H1 (cell line): ENCODE measurements around the gene NUP155. TPM values are rescaled to one million over a fixed set of nuclear protein-coding genes. Genes with fewer than 3 reads are reported as not detected.
"Not testable (repeated sequence)": the region's sequence is repeated elsewhere in the genome, so short reads cannot be mapped to it uniquely, and the experiment has no call there.

Experiments
- CTCF ChIA-PET: fragments of 300-600 bp; sonication (Branson Sonifier 250); formaldehyde crosslinking; loops from one replicate; lab custom pipeline; 2021; ENCODE audit not compliant: partially characterized antibody; lab: Charles Lee
- POLR2A ChIA-PET: fragments of 300-600 bp; sonication (Branson Sonifier 250); formaldehyde crosslinking; loops from one replicate; lab custom pipeline; 2021; ENCODE audit warnings: inconsistent platforms; ENCODE audit not compliant: partially characterized antibody; lab: Charles Lee
- DNase-seq, 2 experiments: peaks; one replicate each; pipeline versions ENCODE4 v3.0.0 to v3.0.0-alpha.2; 2010 to 2022; ENCODE audit warnings: low spot score in 2 of 2, low read depth in 1 of 2, mixed read lengths in 1 of 2
- FAIRE-seq: peaks from 2 replicates; lab custom pipeline; 2011; peaks lifted over from hg19 to GRCh38; lab: Jason Lieb, UNC
- H2AFZ ChIP-seq: 2 replicates; pipeline ENCODE4 v1.8.1; 2012; ENCODE audit warnings: low read length, inconsistent platforms
- H2AK5ac ChIP-seq: 2 replicates; pipeline ENCODE4 v1.6.1; 2013; ENCODE audit warnings: low read depth, low read length
- H2BK120ac ChIP-seq: replicated peaks from 2 replicates; pipeline ENCODE3; 2013; ENCODE audit warnings: low read depth, low read length, inconsistent platforms
- H2BK12ac ChIP-seq: 2 replicates; pipeline ENCODE4 v1.6.1; 2013; ENCODE audit warnings: low read depth, low read length
- H2BK15ac ChIP-seq: 2 replicates; pipeline ENCODE4 v1.6.1; 2013; ENCODE audit warnings: low read length
- H2BK20ac ChIP-seq: 2 replicates; pipeline ENCODE4 v1.6.1; 2013; ENCODE audit warnings: low read length
- H2BK5ac ChIP-seq: 2 replicates; pipeline ENCODE4 v1.6.1; 2013; ENCODE audit warnings: low read depth, low read length
- H3K14ac ChIP-seq: 2 replicates; pipeline ENCODE4 v1.6.1; 2013; ENCODE audit warnings: inconsistent platforms; ENCODE audit not compliant: insufficient read length
- H3K18ac ChIP-seq: 2 replicates; pipeline ENCODE4 v1.6.1; 2013; ENCODE audit warnings: low read length; ENCODE audit errors: extremely low read depth
- H3K23ac ChIP-seq: 2 replicates; pipeline ENCODE4 v1.6.1; 2013; ENCODE audit warnings: inconsistent platforms; ENCODE audit not compliant: insufficient read length
- H3K23me2 ChIP-seq: 2 replicates; pipeline ENCODE4 v1.6.1; 2013; ENCODE audit warnings: low read depth, low read length
- H3K27ac ChIP-seq: 2 replicates; pipeline ENCODE4 v1.6.1; 2011; ENCODE audit warnings: low read depth, low read length, inconsistent platforms
- H3K27me3 ChIP-seq, 4 experiments: replicated peaks in 1 of 4; 1 replicate in 1 of 4; 2 replicates in 3 of 4; pipeline versions ENCODE4 v1.6.1 to v1.8.1; 2011 to 2013; ENCODE audit warnings: low read length in 3 of 4, mild to moderate bottlenecking in 3 of 4, inconsistent platforms in 2 of 4, mixed read lengths in 2 of 4, moderate library complexity in 1 of 4; ENCODE audit not compliant: control insufficient read depth in 3 of 4, insufficient read depth in 3 of 4; ENCODE audit errors: extremely low read depth in 1 of 4
- H3K36me3 ChIP-seq, 4 experiments: 2 replicates each; pipeline versions ENCODE4 v1.6.1 to v1.8.1; 2011 to 2013; ENCODE audit warnings: mild to moderate bottlenecking in 4 of 4, low read length in 3 of 4, moderate library complexity in 2 of 4, control low read depth in 1 of 4, inconsistent platforms in 1 of 4; ENCODE audit not compliant: insufficient read depth in 4 of 4, control insufficient read depth in 2 of 4
- H3K4ac ChIP-seq: replicated peaks from 2 replicates; pipeline ENCODE3; 2013; ENCODE audit warnings: low read length, low read depth, mixed read lengths, inconsistent platforms; ENCODE audit not compliant: insufficient read length
- H3K4me1 ChIP-seq, 4 experiments: replicated peaks in 1 of 4; 1 replicate in 1 of 4; 2 replicates in 3 of 4; pipeline versions ENCODE4 v1.6.1 to v1.8.1; 2011 to 2013; ENCODE audit warnings: low read length in 3 of 4, inconsistent platforms in 2 of 4, mixed read lengths in 1 of 4; ENCODE audit not compliant: insufficient read depth in 4 of 4, control insufficient read depth in 3 of 4
- H3K4me2 ChIP-seq, 2 experiments: 2 replicates each; pipeline versions ENCODE4 v1.6.1 to v1.8.1; 2011 to 2013; ENCODE audit warnings: low read depth in 2 of 2, low read length in 2 of 2, control low read depth in 1 of 2, inconsistent platforms in 1 of 2, mild to moderate bottlenecking in 1 of 2; ENCODE audit not compliant: insufficient read depth in 1 of 2
- H3K4me3 ChIP-seq, 4 experiments: fragments of 200-600, 300-600 bp in 1 of 4; sonication (generic), shearing (Covaris generic), sonication (Bioruptor Twin) in 1 of 4; 2 replicates each; pipeline versions ENCODE4 v1.5.1 to v1.8.1; 2011 to 2016; ENCODE audit warnings: low read length in 4 of 4, low read depth in 3 of 4, control low read depth in 2 of 4, inconsistent platforms in 2 of 4, mild to moderate bottlenecking in 2 of 4, mixed read lengths in 1 of 4, moderate library complexity in 1 of 4; ENCODE audit not compliant: insufficient read depth in 2 of 4; ENCODE audit errors: extremely low read depth in 1 of 4
- H3K56ac ChIP-seq: replicated peaks from 2 replicates; pipeline ENCODE3; 2013; ENCODE audit warnings: low read depth, mild to moderate bottlenecking, mixed read lengths, low read length, inconsistent platforms; ENCODE audit not compliant: insufficient read length
- H3K79me1 ChIP-seq: 2 replicates; pipeline ENCODE4 v1.6.1; 2013; ENCODE audit warnings: low read depth, low read length, control low read depth
- H3K79me2 ChIP-seq, 2 experiments: 2 replicates each; pipeline versions ENCODE4 v1.6.1 to v1.8.1; 2012 to 2013; ENCODE audit warnings: low read length in 2 of 2, mild to moderate bottlenecking in 2 of 2, inconsistent platforms in 1 of 2; ENCODE audit not compliant: insufficient read depth in 2 of 2, control insufficient read depth in 1 of 2
- H3K9ac ChIP-seq, 4 experiments: replicated peaks in 1 of 4; 1 replicate in 1 of 4; 2 replicates in 3 of 4; pipeline versions ENCODE4 v1.6.1 to v1.8.1; 2011 to 2013; ENCODE audit warnings: low read depth in 3 of 4, low read length in 3 of 4, control low read depth in 2 of 4, mild to moderate bottlenecking in 2 of 4, moderate library complexity in 2 of 4, inconsistent platforms in 1 of 4; ENCODE audit errors: extremely low read depth in 1 of 4
- H3K9me3 ChIP-seq, 2 experiments: 2 replicates each; pipeline versions ENCODE4 v1.6.1 to v1.8.1; 2012 to 2013; ENCODE audit warnings: mild to moderate bottlenecking in 2 of 2, moderate library complexity in 2 of 2, control low read depth in 1 of 2, inconsistent platforms in 1 of 2, low read depth in 1 of 2, low read length in 1 of 2, mixed read lengths in 1 of 2; ENCODE audit not compliant: insufficient read depth in 2 of 2
- H4K20me1 ChIP-seq, 2 experiments: replicated peaks in 1 of 2; 2 replicates each; pipeline versions ENCODE3 to v1.8.1; 2011 to 2013; ENCODE audit warnings: inconsistent platforms in 2 of 2, low read length in 2 of 2, mild to moderate bottlenecking in 1 of 2; ENCODE audit not compliant: insufficient read depth in 2 of 2, control insufficient read depth in 1 of 2
- H4K5ac ChIP-seq: 2 replicates; pipeline ENCODE4 v1.6.1; 2013; ENCODE audit warnings: low read length, low read depth, mixed read lengths, inconsistent platforms; ENCODE audit not compliant: insufficient read length
- H4K8ac ChIP-seq: 2 replicates; pipeline ENCODE4 v1.8.0; 2013; ENCODE audit warnings: mild to moderate bottlenecking, moderate library complexity, low read length, inconsistent platforms; ENCODE audit not compliant: insufficient read depth; ENCODE audit errors: extremely low read depth
- H4K91ac ChIP-seq: replicated peaks from 2 replicates; pipeline ENCODE3; 2013; ENCODE audit warnings: low read length, mixed read lengths, inconsistent platforms; ENCODE audit not compliant: insufficient read length
- CBX8 ChIP-seq: fragments of 300-800, 300-1000 bp; sonication (generic); IDR thresholded peaks from 2 replicates; pipeline ENCODE4 v1.7.1; 2016; ENCODE audit warnings: low read depth, low read length, borderline replicate concordance
- CREB1 ChIP-seq: IDR thresholded peaks from 2 replicates; pipeline ENCODE4 v1.6.1; 2012; ENCODE audit warnings: inconsistent platforms
- WGBS, 2 experiments: shearing (Covaris generic) in 1 of 2; methylation state at CpG; one replicate each; pipeline versions ENCODE4 v1.1.6 to v1.1.7; 2013 to 2015; ENCODE audit warnings: low lambda C conversion rate in 2 of 2, mixed read lengths in 2 of 2, inconsistent platforms in 1 of 2, low coverage in 1 of 2, missing lambda C conversion rate in 1 of 2; ENCODE audit not compliant: insufficient replicate concordance in 2 of 2, insufficient coverage in 1 of 2, insufficient read length in 1 of 2; ENCODE audit errors: extremely low coverage in 1 of 2, missing lambda C conversion rate in 1 of 2; 5-methylcytosine and 5-hydroxymethylcytosine counted together
- polyA plus RNA-seq, 7 experiments: library from polyadenylated mRNA; depleted of rRNA in 3 of 7; stranded (reverse) in 5 of 7; unstranded in 2 of 7; fragments of >200 nt in 5 of 7; fragments of 200-250 nt in 2 of 7; gene quantifications; 1 replicate in 5 of 7; 2 replicates in 1 of 7; 4 replicates in 1 of 7; pipeline versions ENCODE4 v1.2.1 to v1.2.3, GENCODE V29; 2011 to 2013; ENCODE audit warnings: missing spikeins in 2 of 7, mixed read lengths in 2 of 7
- total RNA-seq: library from RNA; stranded (reverse); fragmentation: NEBNext Ultra II Directional; extraction: Animal tissue kit (Norgen Biotek cat#: 25700); gene quantifications from 2 replicates; pipeline ENCODE4 v1.2.1, GENCODE V29; 2021

NUP155 gene
- total and polyA plus RNA-seq, 2 of the 8 experiments (the other 6 are each of a cell fraction or from before 2014, with no cell fraction given) = 27.1 to 91.6 TPM

DNA sequence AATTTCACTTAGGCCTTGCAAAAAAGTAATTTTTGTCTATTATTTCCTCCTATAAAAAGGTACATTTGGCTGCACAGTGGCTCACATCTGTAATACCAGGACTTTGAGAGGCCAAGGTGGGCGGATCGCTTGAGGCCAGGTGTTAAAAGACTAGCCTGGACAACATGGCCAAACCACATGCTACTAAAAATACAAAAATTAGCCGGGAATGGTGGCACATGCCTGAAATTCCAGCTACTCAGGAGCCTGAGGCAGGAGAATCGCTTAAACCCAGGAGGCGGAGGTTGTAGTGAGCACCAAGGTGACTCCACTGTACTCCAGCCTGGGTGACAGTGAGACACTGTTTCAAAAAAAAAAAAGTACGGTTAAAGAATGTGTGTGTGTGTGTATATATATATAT, 15.7 kb downstream of the NUP155 start:
- H2BK12ac ChIP-seq = no peak overlapping the region
- H3K79me1 ChIP-seq = no peaks in the 10 kb centered on the region
- H3K9me3 ChIP-seq = no peaks in the 10 kb centered on the region
- no peak overlapping the region for H3K4me3 ChIP-seq
- H2AFZ ChIP-seq = no peak overlapping the region
- H2AK5ac ChIP-seq = no peak overlapping the region
- H3K4me2 ChIP-seq = no peak overlapping the region
- H3K79me2 ChIP-seq = peaks cover 0 to 6% of the 10 kb centered on the region in 2 experiments; a peak in 2 of 4 replicates
- H3K23me2 ChIP-seq = no peaks in the 10 kb centered on the region
- H4K8ac ChIP-seq = no peak overlapping the region
- no peak overlapping the region for H3K18ac ChIP-seq
- H2BK5ac ChIP-seq = no peak overlapping the region
- H3K36me3 ChIP-seq = peaks cover 8 to 65% (median 38%) of the 10 kb centered on the region in 4 experiments
- POLR2A ChIA-PET = no interaction called here
- TF ChIP-seq CREB1 (no peak), CBX8 (no peak)
- TF ChIP-seq, all 59 proteins: peak for 0
- DNase-seq (no peak), FAIRE-seq (no peak)
- no peak overlapping the region for H3K9ac ChIP-seq
- no peak overlapping the region for H3K4ac ChIP-seq
- H3K27me3 ChIP-seq = no peaks in the 10 kb centered on the region
- no peak overlapping the region for H2BK20ac ChIP-seq
- CTCF ChIA-PET = interaction anchor here (0.6 kb wide), 1 partner anchor 49 kb away, joined by 3 read pairs; no protein-coding TSS in a partner anchor
- no peak overlapping the region for H3K27ac ChIP-seq
- peaks cover 0 to 2% of the 10 kb centered on the region in 2 experiments for H4K20me1 ChIP-seq
- WGBS, 2 experiments = 90% methylated on average over 6 of the region's 6 CpGs; no CpG with 5 or more reads in 1 of the 2 experiments
- no peak overlapping the region for H3K14ac ChIP-seq
- H2BK15ac ChIP-seq = no peak overlapping the region
- no peak overlapping the region for H2BK120ac ChIP-seq
- H3K56ac ChIP-seq = no peak overlapping the region
- no peak overlapping the region for H4K5ac ChIP-seq
- H3K4me1 ChIP-seq = no peaks in the 10 kb centered on the region
- no peak overlapping the region for H4K91ac ChIP-seq
- H3K23ac ChIP-seq = no peak overlapping the region

DNA sequence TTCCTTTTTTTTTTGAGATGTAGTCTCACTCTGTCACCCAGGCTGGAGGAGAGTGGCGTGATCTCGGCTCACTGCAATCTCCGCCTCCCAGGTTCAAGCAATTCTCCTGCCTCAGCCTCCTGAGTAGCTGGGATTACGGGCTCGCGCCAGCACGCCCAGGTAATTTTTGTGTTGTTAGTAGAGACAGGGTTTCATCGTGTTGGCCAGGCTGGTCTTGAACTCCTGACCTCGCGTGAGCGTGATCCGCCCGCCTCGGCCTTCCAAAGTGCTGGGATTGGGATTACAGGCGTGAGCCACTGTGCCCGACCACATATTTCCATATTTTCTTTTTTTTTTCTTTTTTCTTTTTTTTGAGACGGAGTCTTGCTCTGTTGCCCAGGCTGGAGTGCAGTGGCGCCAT, 28.2 kb downstream of the NUP155 start:
- H2BK20ac ChIP-seq, H3K18ac ChIP-seq, POLR2A ChIA-PET, CTCF ChIA-PET, H3K79me2 ChIP-seq, H3K23ac ChIP-seq, H3K9me3 ChIP-seq, H4K8ac ChIP-seq, H3K4ac ChIP-seq, H3K79me1 ChIP-seq, H2BK12ac ChIP-seq, H3K27me3 ChIP-seq, H3K4me2 ChIP-seq, H3K27ac ChIP-seq, H4K5ac ChIP-seq, H2BK5ac ChIP-seq, H2AK5ac ChIP-seq, H3K56ac ChIP-seq, H2BK120ac ChIP-seq, H3K14ac ChIP-seq, H4K20me1 ChIP-seq, H3K4me3 ChIP-seq, H3K23me2 ChIP-seq, H3K4me1 ChIP-seq, H4K91ac ChIP-seq, FAIRE-seq, H2BK15ac ChIP-seq, H3K9ac ChIP-seq, H2AFZ ChIP-seq: not testable (repeated sequence)
- WGBS, 2 experiments = 92% methylated on average over 17 of the region's 18 CpGs; no CpG with 5 or more reads in 1 of the 2 experiments
- H3K36me3 ChIP-seq = peaks cover 12 to 71% (median 47%) of the 10 kb centered on the region in 4 experiments
- peak in 1 of 2 experiments; percentile 16 for DNase-seq
